Lung (tissue), 12 donors: ENCODE measurements around the gene OR6C6. TPM values are rescaled to one million over a fixed set of nuclear protein-coding genes. Genes with fewer than 3 reads are reported as not detected.
A peak's percentile ranks its signal among the peaks of the same experiment; 100 is the strongest.

Experiments used
- ATAC-seq: fragments of 200-7000 bp; cut with Tn5 transposase; one replicate; pipeline ENCODE4 v1.9.1; 2020; ENCODE audit warnings: moderate number of reproducible peaks; ENCODE audit not compliant: insufficient read depth, low FRiP score
- DNase-seq, 3 donors: peaks; one replicate each; pipeline ENCODE4 v3.0.0-alpha.2; 2013 to 2017
- H3K27ac ChIP-seq, 2 donors: one replicate each; pipeline ENCODE4 v1.5.1; 2013; ENCODE audit warnings: mild to moderate bottlenecking in 2 of 2, moderate library complexity in 2 of 2, control low read depth in 1 of 2, inconsistent platforms in 1 of 2, low read depth in 1 of 2, low read length in 1 of 2
- H3K27me3 ChIP-seq, 3 donors: one replicate each; pipeline ENCODE4 v1.5.1; 2013; ENCODE audit warnings: low read length in 2 of 3; ENCODE audit not compliant: control insufficient read depth in 3 of 3, insufficient read depth in 3 of 3
- H3K36me3 ChIP-seq, 4 donors: one replicate each; pipeline ENCODE4 v1.5.1; 2013; ENCODE audit warnings: low read length in 4 of 4, mild to moderate bottlenecking in 1 of 4, moderate library complexity in 1 of 4; ENCODE audit not compliant: control insufficient read depth in 4 of 4, insufficient read depth in 4 of 4
- H3K4me1 ChIP-seq, 5 donors: one replicate each; pipeline ENCODE4 v1.5.1; 2013; ENCODE audit warnings: low read length in 5 of 5, mild to moderate bottlenecking in 2 of 5, moderate library complexity in 1 of 5; ENCODE audit not compliant: control insufficient read depth in 5 of 5, insufficient read depth in 5 of 5
- H3K4me3 ChIP-seq: one replicate; pipeline ENCODE4 v1.5.1; 2013; ENCODE audit warnings: mild to moderate bottlenecking, control low read depth, moderate library complexity
- H3K9ac ChIP-seq, 2 donors: one replicate each; pipeline ENCODE4 v1.5.1; 2013; ENCODE audit warnings: low read length in 2 of 2, control low read depth in 1 of 2; ENCODE audit not compliant: insufficient read depth in 1 of 2
- H3K9me3 ChIP-seq, 4 donors: one replicate each; pipeline ENCODE4 v1.5.1; 2013; ENCODE audit warnings: low read length in 3 of 4, mild to moderate bottlenecking in 1 of 4, moderate library complexity in 1 of 4; ENCODE audit not compliant: control insufficient read depth in 4 of 4, insufficient read depth in 3 of 4
- WGBS, 2 donors: extraction: QIAGEN DNeasy Blood & Tissue Kit; methylation state at CpG; one replicate each; pipeline ENCODE4 v1.1.7; 2013; 5-methylcytosine and 5-hydroxymethylcytosine counted together
- polyA plus RNA-seq, 2 donors: library from polyadenylated mRNA; stranded (reverse); fragments of 200-250 nt; gene quantifications; one replicate each; pipeline ENCODE4 v1.2.1, GENCODE V29; 2013
- total RNA-seq, 2 donors: library from RNA; depleted of rRNA in 1 of 2; stranded (reverse); fragments of >200 nt in 1 of 2; gene quantifications; one replicate each; pipeline ENCODE4 v1.2.1, GENCODE V29; 2014 to 2021
- TF ChIP-seq, protein P1 (sequence below): IDR thresholded peaks from 2 replicates; pipeline ENCODE4 v1.5.1; 2012; ENCODE audit warnings: mild to moderate bottlenecking; ENCODE audit errors: control extremely low read depth, extremely low read depth
- donor health status: control.
- donor health status: control.
- donor health status: Bipolar disorder and iron deficiency.
- donor health status: healthy.
- donor health status: DM: yes; HTN: yes; CAD: no.

Gene OR6C6
- total and polyA plus RNA-seq, 4 donors = not detected

DNA sequence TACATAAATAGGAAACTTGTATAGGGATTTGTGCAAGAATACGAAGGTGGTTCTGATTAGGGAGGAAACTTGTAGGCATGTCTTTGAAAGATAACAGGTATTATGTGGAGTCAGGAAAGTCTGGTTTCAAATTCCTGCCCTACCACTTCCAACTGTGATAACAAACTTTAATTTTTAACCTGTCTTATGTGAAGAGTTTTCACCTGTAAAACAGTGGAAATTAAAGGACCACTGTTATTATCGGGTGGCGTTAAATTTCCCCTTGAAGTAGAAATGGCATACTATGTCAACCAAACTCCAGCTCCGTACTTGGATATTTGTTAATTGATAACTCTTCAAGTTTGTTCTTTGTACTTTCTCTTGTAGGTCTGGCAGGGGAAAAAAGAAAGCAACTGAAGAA lies 23.8 kb upstream of the OR6C6 start:
- WGBS, 2 donors = 72 to 75% methylated on average over 4 of the region's 4 CpGs
- ATAC-seq = no peak
- Histone ChIP-seq H3K4me3 (no peak overlapping the region), H3K4me1 (no peaks in the 10 kb centered on the region), H3K27me3 (no peaks in the 10 kb centered on the region), H3K36me3 (no peaks in the 10 kb centered on the region), H3K9ac (no peak overlapping the region), H3K9me3 (no peaks in the 10 kb centered on the region), H3K27ac (no peak overlapping the region)
- TF ChIP-seq, protein P1, sequence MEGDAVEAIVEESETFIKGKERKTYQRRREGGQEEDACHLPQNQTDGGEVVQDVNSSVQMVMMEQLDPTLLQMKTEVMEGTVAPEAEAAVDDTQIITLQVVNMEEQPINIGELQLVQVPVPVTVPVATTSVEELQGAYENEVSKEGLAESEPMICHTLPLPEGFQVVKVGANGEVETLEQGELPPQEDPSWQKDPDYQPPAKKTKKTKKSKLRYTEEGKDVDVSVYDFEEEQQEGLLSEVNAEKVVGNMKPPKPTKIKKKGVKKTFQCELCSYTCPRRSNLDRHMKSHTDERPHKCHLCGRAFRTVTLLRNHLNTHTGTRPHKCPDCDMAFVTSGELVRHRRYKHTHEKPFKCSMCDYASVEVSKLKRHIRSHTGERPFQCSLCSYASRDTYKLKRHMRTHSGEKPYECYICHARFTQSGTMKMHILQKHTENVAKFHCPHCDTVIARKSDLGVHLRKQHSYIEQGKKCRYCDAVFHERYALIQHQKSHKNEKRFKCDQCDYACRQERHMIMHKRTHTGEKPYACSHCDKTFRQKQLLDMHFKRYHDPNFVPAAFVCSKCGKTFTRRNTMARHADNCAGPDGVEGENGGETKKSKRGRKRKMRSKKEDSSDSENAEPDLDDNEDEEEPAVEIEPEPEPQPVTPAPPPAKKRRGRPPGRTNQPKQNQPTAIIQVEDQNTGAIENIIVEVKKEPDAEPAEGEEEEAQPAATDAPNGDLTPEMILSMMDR = no peak
- DNase-seq = peak in 2 of 3 donors; percentile 23 to 52

GRCh38 chr12:55314043-55314442 lies 17.7 kb upstream of the OR6C6 start, which contains the start of gene OR6C1:
Gene OR6C1, plus strand, starts transcription at chr12:55314343. Its CDS starts 6,257 bp downstream, at chr12:55320600.
- no peak for DNase-seq
- Histone ChIP-seq H3K27me3 (no peaks in the 10 kb centered on the region), H3K9me3 (no peaks in the 10 kb centered on the region), H3K4me1 (no peaks in the 10 kb centered on the region), H3K36me3 (no peaks in the 10 kb centered on the region), H3K4me3 (no peak within 1 kb of the TSS), H3K27ac (no peak within 1 kb of the TSS), H3K9ac (no peak within 1 kb of the TSS)
- WGBS, 2 donors = 86 to 89% methylated on average over 2 of the region's 2 CpGs
- no peak for ATAC-seq
- TF ChIP-seq, protein P1 = no peak

- 40 to 69% methylated on average over 2 of the region's 2 CpGs for WGBS, 2 donors
- no peaks in the 10 kb centered on the region for H3K4me1 ChIP-seq
- no peak for ATAC-seq
Measured at GRCh38 chr12:55289999-55290398, 6.4 kb downstream of the OR6C6 start.

More at GRCh38 chr12:55289999-55290398, 6.4 kb downstream of the OR6C6 start:
- TF ChIP-seq, protein P1 = no peak
- Histone ChIP-seq H3K36me3 (no peaks in the 10 kb centered on the region), H3K27me3 (no peaks in the 10 kb centered on the region), H3K9me3 (peaks cover 0 to 7% (median 0%) of the 10 kb centered on the region in 4 donors), H3K4me3 (no peak overlapping the region), H3K27ac (no peak overlapping the region), H3K9ac (no peak overlapping the region)
- no peak for DNase-seq
